GM19397 (cell line): ENCODE measurements around the gene NGEF.
"Not testable (repeated sequence)": the region's sequence is repeated elsewhere in the genome, so short reads cannot be mapped to it uniquely, and the experiment has no call there.

Experiments used
- ATAC-seq: cut with Tn5 transposase; IDR thresholded peaks from one replicate; pipeline ENCODE4 v1.9.1; 2021; ENCODE audit warnings: mild to moderate bottlenecking, moderate library complexity; ENCODE audit not compliant: unreplicated experiment

NGEF gene

GRCh38 chr2:232859385-232859916, 153.6 kb downstream of the NGEF start:
- no peak for ATAC-seq

- ATAC-seq: no peak
Measured at GRCh38 chr2:232857158-232857563, 155.9 kb downstream of the NGEF start.

DNA sequence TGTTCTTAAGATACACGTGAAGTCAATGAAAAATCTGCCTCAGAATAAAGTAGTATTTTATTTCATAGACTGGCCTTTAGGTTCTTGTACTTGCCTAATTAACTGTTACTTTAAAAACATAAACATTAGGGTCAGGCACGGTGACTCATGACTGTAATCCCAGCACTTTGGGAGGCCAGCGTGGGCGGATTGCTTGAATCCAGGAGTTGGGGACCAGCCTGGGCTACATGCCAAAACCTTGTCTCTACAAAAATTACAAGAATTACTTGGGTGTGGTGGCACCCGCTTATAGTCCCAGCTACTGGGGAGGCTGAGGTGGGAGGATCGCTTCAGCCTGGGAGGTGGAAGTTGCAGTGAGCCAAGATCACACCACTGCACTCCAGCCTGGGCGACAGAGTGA, 159.0 kb downstream of the NGEF start:
- ATAC-seq: no peak

DNA sequence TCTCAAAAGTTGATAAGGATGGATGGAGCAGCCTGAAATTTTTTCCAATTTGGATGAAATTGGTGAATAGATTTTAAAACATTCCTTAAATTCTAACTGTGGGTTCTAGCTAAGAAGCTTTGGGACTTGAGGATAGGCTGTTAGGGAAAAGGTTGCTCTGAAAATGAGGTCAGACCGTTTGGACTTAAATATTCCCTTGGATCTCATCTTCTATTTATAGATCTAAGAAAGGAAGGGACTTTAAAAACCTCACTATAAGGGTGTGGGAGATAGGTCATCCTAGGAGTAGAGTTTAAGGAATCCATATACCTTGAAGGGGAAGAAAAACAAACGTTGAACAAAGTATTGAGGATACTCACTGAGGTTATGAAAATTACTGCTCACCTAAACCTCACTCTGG, 160.4 kb downstream of the NGEF start:
- ATAC-seq: no peak

GRCh38 chr2:232852081-232852480, 161.0 kb downstream of the NGEF start:
- ATAC-seq: not testable (repeated sequence)

DNA sequence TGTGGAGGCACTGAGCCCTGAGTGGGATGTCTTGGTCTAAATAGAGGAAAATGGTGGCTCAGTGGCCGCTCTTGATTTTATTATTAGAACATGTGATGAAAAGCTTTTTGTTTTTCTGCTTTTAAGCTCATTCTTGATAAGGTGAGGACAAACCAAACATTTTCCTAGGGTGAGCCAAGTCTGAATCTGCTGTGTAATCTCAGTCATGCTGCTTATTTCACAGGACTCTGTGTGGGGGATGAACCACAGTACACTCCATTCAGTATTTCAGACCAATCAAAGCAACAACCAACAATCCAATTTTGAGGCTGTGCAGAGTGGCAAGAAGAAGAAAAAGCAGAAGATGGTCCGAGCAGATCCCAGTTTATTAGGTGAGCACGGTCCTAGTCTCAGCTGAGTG, 163.0 kb downstream of the NGEF start:
- no peak for ATAC-seq

DNA sequence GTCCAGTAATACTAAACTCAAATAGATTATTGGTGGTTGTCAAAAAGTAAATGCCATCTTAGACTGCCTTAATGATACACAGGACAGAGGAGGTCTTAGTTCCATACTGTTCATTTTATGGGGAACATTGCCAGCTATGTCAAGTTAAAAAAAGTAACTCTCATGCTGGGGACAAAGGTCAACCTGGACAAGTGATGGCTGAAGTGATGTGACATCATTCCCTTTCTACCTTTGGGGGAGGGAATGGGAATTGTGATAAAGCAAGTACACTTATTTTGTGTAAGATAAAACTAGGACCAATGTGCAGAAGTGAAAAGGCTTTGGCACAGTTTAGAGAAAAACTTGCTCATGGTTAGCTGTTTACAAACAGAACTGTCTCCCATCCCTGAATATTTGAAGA, 167.0 kb downstream of the NGEF start:
- ATAC-seq: no peak

- ATAC-seq: no peak
Measured at GRCh38 chr2:232843834-232844233, 169.2 kb downstream of the NGEF start.

- no peak for ATAC-seq
Measured at GRCh38 chr2:232842689-232843088, 170.4 kb downstream of the NGEF start.

- no peak for ATAC-seq
Measured at GRCh38 chr2:232839411-232840079, 173.5 kb downstream of the NGEF start.

- ATAC-seq: peak; percentile 52
Measured at GRCh38 chr2:232838406-232838874, 174.6 kb downstream of the NGEF start.

DNA sequence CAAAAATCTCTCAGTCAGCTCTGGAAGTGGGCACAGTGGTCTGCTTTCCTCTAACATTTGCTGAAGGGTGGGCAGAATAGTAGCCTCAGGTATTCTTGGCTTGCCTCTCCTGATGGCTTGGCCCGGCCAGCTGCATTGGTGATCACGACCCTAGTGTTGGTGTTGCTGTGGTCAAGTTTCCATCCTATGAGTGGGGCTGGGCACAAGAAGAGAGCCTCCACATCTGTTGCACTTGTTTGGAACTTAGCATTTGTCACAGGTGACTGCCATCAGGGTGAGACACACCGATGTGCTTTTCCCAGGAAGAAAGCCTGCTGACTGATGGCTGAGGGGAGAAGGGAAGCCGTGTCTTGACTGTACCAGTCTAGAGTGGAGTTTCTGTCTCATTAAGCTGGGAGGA, 176.1 kb downstream of the NGEF start:
- no peak for ATAC-seq

DNA sequence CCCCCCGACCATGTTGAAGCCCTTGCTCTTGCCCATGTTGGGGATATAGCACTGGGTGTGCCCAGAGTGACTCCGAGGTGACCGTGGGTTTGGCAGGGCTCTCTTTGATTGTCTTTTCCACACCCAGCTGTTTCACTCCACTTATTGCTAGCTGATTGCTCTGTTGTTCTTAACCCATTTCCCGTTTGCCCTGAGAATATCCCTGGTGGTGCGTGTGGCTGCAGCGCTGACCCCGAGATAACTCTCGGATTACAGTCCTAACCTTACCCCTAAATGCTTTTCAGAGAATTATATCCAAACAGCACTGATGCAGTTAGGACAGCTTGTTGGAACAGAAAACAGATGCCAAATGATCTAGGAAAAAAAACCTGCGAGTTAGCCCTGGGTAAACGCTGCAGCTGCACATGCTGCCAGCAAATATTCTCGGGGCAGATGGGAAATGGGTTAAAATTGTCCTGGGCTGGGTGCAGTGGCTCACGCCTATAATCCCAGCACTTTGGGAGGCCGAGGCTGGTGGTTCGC, 177.3 kb downstream of the NGEF start:
- no peak for ATAC-seq

DNA sequence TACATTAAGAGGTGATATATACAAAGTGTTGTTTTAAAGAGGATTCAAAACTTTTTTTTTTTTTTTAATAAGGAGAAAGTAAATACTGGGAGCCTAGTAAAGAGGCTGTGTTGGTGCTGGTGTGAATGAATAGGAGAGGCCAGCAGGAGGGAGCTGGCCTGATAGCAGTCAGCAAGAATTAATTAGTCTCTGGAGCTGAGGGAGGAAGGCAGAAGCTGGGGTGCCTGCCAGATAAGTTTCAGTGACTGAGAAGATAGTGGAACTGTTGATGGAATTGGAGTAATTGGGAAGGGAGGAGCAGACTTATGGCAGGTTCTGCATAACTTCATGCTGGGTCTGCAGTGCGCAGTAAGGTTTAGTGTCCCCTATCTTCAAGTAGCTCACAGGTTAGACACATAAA, 179.2 kb downstream of the NGEF start:
- no peak for ATAC-seq

DNA sequence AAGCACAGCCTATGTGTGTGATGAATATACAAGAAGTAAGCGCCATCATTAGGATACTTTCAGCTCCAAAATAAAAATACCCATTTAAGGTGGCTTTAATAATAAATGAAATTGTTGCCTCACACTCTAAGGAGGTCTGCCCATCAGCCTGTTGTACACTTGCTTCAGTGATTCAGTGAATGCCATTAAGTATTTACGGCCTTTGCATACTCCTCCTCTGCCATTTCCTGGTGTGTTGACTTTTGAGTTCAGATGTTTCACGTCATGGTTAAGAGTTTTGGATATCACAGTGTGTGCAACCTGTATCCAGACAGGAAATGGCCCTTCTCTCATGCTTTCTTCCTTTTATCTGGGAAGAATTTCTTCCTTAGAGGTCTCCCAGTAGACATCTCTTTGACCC, 181.6 kb downstream of the NGEF start:
- no peak for ATAC-seq

GRCh38 chr2:232829988-232830387, 183.1 kb downstream of the NGEF start:
- ATAC-seq: no peak
